Hepatocyte (in vitro differentiated cells): Measurements from ENCODE around the gene EIF2AK2.

ENCODE experiments used
- EZH2 ChIP-seq: fragments of 200-600 bp; sonication (generic); IDR thresholded peaks from 2 replicates; pipeline ENCODE4 v1.6.1; 2016; ENCODE audit warnings: antibody characterized with exemption, mild to moderate bottlenecking, borderline replicate concordance
- TF ChIP-seq, protein P1 (sequence below): fragments of 200-600 bp; sonication (generic); IDR thresholded peaks from 2 replicates; pipeline ENCODE4 v1.5.1; 2016; ENCODE audit warnings: antibody characterized with exemption, mild to moderate bottlenecking; ENCODE audit not compliant: poor library complexity

DNA sequence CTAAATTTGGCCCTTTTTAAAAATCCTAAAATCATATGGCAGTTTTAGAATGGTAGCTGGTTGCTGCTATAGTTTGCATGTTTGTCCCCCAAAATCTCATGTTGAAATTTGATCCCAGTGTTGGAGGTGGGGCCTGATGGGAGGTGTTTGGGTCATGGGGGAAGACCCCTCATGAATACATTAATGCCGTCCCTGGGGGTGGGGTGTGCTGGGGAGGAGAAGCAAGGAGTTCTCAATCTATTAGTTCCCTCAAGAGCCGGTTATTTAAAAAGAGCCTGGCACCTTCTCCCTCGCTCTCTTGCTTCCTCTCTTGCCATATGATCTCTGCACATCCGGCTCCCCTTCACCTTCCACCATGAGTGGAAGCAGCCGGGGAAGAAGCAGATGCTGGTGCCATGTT, 51.6 kb downstream of the EIF2AK2 start:
- TF ChIP-seq, protein P1, sequence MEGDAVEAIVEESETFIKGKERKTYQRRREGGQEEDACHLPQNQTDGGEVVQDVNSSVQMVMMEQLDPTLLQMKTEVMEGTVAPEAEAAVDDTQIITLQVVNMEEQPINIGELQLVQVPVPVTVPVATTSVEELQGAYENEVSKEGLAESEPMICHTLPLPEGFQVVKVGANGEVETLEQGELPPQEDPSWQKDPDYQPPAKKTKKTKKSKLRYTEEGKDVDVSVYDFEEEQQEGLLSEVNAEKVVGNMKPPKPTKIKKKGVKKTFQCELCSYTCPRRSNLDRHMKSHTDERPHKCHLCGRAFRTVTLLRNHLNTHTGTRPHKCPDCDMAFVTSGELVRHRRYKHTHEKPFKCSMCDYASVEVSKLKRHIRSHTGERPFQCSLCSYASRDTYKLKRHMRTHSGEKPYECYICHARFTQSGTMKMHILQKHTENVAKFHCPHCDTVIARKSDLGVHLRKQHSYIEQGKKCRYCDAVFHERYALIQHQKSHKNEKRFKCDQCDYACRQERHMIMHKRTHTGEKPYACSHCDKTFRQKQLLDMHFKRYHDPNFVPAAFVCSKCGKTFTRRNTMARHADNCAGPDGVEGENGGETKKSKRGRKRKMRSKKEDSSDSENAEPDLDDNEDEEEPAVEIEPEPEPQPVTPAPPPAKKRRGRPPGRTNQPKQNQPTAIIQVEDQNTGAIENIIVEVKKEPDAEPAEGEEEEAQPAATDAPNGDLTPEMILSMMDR = no peak
- TF ChIP-seq EZH2 = no peak
